GM18519 (cell line): Measurements from ENCODE around the gene RPS6KA3.
A peak's percentile ranks its signal among the peaks of the same experiment; 100 is the strongest.

Experiments used
- ATAC-seq: cut with Tn5 transposase; IDR thresholded peaks from one replicate; pipeline ENCODE4 v1.9.1; 2021; ENCODE audit warnings: mild to moderate bottlenecking, moderate library complexity; ENCODE audit not compliant: unreplicated experiment, low FRiP score

RPS6KA3 gene

GRCh38 chrX:20266810-20267606 is at the start of gene RPS6KA3:
TSS of gene RPS6KA3 (minus strand) at chrX:20266909. CDS start at chrX:20266632, 277 bp downstream.
- peak; percentile 73 for ATAC-seq

- peak; percentile 84 for ATAC-seq
Measured at GRCh38 chrX:20315140-20315539, 48.4 kb upstream of the RPS6KA3 start.

- no peak for ATAC-seq
Measured at GRCh38 chrX:20313899-20314298, 47.2 kb upstream of the RPS6KA3 start.

GRCh38 chrX:20312018-20312417 is 45.3 kb upstream of the RPS6KA3 start:
- no peak for ATAC-seq

- no peak for ATAC-seq
Measured at GRCh38 chrX:20311505-20311904, 44.8 kb upstream of the RPS6KA3 start.

GRCh38 chrX:20309806-20310205 is 43.1 kb upstream of the RPS6KA3 start:
- no peak for ATAC-seq

GRCh38 chrX:20306668-20307067 is 40.0 kb upstream of the RPS6KA3 start:
- ATAC-seq: no peak

GRCh38 chrX:20300822-20301221 is 34.1 kb upstream of the RPS6KA3 start:
- ATAC-seq: no peak

- no peak for ATAC-seq
Measured at GRCh38 chrX:20294957-20295356, 28.2 kb upstream of the RPS6KA3 start.

GRCh38 chrX:20294284-20294683 is 27.6 kb upstream of the RPS6KA3 start:
- no peak for ATAC-seq

GRCh38 chrX:20285511-20285910 is 18.8 kb upstream of the RPS6KA3 start:
- no peak for ATAC-seq

- no peak for ATAC-seq
Measured at GRCh38 chrX:20284992-20285391, 18.3 kb upstream of the RPS6KA3 start.

- ATAC-seq: no peak
Measured at GRCh38 chrX:20284444-20284843, 17.7 kb upstream of the RPS6KA3 start.

GRCh38 chrX:20280938-20281337 is 14.2 kb upstream of the RPS6KA3 start:
- no peak for ATAC-seq

- no peak for ATAC-seq
Measured at GRCh38 chrX:20274121-20274520, 7.4 kb upstream of the RPS6KA3 start.

- no peak for ATAC-seq
Measured at GRCh38 chrX:20271730-20272129, 5.0 kb upstream of the RPS6KA3 start.

GRCh38 chrX:20271186-20271585 is 4.5 kb upstream of the RPS6KA3 start:
- no peak for ATAC-seq

GRCh38 chrX:20270562-20270890 is 3.8 kb upstream of the RPS6KA3 start:
- ATAC-seq: no peak

GRCh38 chrX:20269848-20270561 is 3.3 kb upstream of the RPS6KA3 start:
- no peak for ATAC-seq

GRCh38 chrX:20267931-20268701 is 1.4 kb upstream of the RPS6KA3 start:
- ATAC-seq: no peak

GRCh38 chrX:20267607-20267930 is 860 bp upstream of the RPS6KA3 start:
- no peak for ATAC-seq
